Left renal pelvis (tissue), 4 donors: ENCODE results near the gene C12orf56. TPM values are rescaled to one million over a fixed set of nuclear protein-coding genes. Genes with fewer than 3 reads are reported as not detected.
"Not testable (repeated sequence)": the region's sequence is repeated elsewhere in the genome, so short reads cannot be mapped to it uniquely, and the experiment has no call there.

Source experiments
- DNase-seq, 4 donors: peaks; one replicate each; pipeline ENCODE4 v3.0.0-alpha.2; 2013; ENCODE audit warnings: low read depth in 4 of 4, low spot score in 3 of 4
- polyA plus RNA-seq, 4 donors: library from polyadenylated mRNA; unstranded; fragments of 120-200 nt; gene quantifications; one replicate each; pipeline ENCODE4 v1.2.1, GENCODE V29; 2013; ENCODE audit not compliant: insufficient read length in 4 of 4

Gene C12orf56
- polyA plus RNA-seq, 4 donors = 0.20 to 2.0 (median 0.99) TPM

GRCh38 chr12:64387197-64387816, 3.3 kb downstream of the C12orf56 start:
- DNase-seq = no peak

DNA sequence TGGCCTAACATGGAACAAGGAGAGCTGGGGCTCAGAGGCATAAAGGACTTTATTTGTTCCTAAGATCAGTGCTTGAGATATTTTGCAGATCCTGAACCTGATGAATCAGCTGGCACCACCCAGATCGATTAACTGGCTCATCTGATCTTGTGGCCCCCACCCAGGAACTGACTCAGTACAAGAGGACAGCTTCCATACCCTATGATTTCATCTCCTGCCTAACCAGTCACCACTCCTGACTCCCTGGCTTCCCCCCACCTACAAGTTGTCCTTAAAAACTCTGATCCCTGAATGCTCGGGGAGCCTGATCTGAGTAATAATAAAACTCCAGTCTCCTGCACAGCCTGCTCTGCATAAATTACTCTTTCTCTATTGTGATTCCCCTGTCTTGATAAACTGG, 5.1 kb downstream of the C12orf56 start:
- no peak for DNase-seq

DNA sequence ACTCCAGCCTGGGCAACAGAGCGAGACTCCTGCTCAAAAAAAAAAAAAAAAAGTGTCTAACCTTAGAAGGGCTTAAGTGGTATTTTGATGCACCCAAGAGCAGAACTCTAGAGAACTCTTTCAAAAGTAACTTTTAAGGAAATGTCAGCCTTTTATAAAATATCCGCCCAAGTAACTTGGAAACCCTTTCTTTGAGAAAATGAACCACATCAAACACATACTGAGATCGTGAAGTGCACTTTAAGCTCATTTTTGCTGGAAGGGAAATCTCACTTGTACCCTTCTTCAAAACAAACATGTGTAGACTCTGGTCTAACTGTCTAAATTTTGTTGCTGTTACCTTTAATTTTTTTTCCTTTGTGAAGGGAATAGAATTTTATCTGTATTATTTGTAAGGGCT, 5.5 kb downstream of the C12orf56 start:
- DNase-seq = no peak

GRCh38 chr12:64383675-64384074, 6.9 kb downstream of the C12orf56 start:
- DNase-seq = no peak

GRCh38 chr12:64362721-64363305, 27.7 kb downstream of the C12orf56 start:
- no peak for DNase-seq

DNA sequence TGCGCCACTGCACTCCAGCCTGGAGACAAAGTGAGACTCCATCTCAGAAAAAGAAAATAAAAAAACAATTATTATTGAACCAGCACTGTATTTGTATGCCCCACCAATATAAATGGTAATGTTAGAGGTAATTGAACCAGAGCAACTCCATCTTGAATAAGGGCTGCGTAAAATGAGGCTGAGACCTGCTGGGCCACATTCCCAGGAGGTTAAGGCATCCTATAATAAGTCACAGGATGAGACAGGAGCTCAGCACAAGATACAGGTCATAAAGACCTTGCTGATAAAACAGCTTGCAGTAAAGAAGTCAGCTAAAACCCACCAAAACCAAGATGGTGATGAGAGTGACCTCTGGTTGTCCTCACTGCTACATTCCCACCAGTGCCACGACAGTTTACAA, 29.4 kb downstream of the C12orf56 start:
- DNase-seq = not testable (repeated sequence)

DNA sequence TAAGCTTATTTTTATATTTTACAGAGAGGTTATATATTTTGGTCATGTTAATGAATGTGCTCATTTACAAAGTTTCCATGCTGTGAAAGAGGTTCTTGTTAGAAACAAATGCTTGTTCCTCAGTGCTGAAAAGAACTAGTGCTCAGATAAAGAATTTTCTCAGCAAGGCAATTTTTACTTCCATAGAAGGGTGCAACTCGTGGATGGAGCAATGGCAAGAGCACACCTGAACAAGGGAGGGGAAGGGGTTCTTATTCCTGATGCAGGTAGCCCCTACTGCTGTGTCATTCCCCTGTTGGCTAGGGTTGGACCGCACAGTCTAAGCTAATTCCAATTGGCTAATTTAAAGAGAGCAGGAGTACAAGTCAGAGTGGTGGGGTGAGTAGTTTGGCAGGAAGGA, 34.3 kb downstream of the C12orf56 start:
- not testable (repeated sequence) for DNase-seq

- DNase-seq = no peak
These were observed 38.4 kb downstream of the C12orf56 start for GRCh38 chr12:64352181-64352580.

- DNase-seq = no peak
These were observed 39.3 kb downstream of the C12orf56 start for GRCh38 chr12:64351265-64351664.

- DNase-seq = no peak
These were observed 42.9 kb downstream of the C12orf56 start for GRCh38 chr12:64347630-64348029.

DNA sequence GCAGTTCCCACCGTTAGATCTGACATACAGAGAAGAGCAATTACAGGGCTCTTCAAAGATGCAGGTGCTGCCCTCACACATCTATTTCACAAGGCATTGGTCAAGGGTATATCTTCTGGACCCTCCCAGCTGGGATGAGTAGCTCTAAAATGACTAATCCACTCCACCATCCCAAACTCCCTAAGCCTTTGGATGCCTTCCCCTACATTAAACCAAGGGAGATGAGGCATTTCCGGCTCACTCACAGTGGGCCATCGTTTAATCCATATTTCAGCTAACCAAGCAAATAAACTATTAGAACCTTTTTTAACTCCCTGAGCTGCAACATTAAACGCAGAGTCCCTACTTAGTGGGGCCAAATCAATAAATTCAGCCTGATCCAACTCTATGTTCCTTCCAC, 45.9 kb downstream of the C12orf56 start:
- not testable (repeated sequence) for DNase-seq

DNA sequence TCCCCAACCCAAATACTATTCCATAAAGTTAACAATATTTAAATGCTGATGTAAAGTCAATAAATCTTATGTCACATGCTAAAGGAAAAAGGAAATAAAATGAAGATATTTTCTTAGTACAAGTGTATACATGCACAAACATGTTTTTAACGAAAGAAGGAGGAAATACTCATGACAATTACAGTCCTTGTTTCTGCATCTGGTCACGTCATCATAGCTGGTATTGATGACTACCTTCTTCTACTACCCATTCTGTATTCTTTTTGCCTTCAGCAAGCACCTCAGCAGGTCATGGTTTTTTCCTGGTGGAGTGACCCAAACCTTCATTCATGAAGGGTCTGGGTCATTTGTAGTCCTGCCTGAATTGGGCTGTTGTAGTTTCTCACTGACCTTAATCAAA, 50.0 kb downstream of the C12orf56 start:
- not testable (repeated sequence) for DNase-seq

- DNase-seq = no peak
These were observed 54.6 kb downstream of the C12orf56 start for GRCh38 chr12:64335886-64336466.

DNA sequence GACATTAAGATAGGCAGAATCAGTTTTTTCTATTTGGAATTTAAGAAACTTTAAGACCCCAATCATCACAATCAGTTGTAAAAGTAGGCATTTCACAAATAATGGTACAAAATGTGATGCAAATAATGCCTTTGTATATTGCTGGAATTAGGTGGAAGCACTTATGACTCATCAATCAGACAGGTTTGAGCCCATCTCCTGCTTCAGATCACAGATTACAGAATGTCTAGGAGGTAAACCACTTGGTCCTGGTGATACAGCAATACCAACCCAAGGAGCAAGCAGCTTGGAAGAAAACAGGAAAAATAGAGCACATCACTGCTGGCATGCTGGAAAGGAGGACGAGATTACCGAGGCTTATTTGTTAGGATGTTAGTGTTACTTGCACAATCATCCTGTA, 57.6 kb downstream of the C12orf56 start:
- DNase-seq = no peak

- DNase-seq = no peak
These were observed 58.3 kb downstream of the C12orf56 start for GRCh38 chr12:64332296-64332695.

- not testable (repeated sequence) for DNase-seq
These were observed 61.4 kb downstream of the C12orf56 start for GRCh38 chr12:64329031-64329710.

DNA sequence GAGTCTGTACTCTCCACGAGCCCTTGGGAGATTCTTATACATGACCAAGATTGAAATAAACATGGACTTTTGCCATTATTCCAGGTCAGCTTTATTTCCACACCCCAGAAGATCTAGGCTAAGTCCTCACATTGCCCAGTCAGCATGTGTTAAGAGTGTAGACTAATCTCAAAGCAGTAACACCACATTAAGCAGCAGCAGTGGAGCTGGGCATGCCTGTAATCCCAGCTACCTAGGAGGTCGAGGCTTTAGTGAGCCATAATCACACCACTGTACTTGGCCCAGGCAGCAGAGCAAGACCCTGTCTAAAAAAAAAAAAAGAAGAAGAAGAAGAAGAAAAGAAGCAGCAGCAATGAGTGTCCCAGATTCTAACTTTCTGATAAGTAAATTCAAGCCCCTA, 65.5 kb downstream of the C12orf56 start:
- no peak for DNase-seq

GRCh38 chr12:64323476-64324225, 66.9 kb downstream of the C12orf56 start:
- DNase-seq = no peak

- no peak for DNase-seq
These were observed 67.6 kb downstream of the C12orf56 start for GRCh38 chr12:64323006-64323405.

GRCh38 chr12:64320611-64321010, 69.9 kb downstream of the C12orf56 start:
- no peak for DNase-seq
